ENCODE measurements around the gene IVNS1ABP.

The IVNS1ABP gene

GRCh38 chr1:185337246-185337645, 20.2 kb upstream of the IVNS1ABP start:
- H3K4me3 ChIP-seq (ENCODE audit: severe bottlenecking): no peak overlapping the region
- H3K27ac ChIP-seq (ENCODE audit: poor library complexity, severe bottlenecking): no peak overlapping the region
- H3K27me3 ChIP-seq (ENCODE audit: insufficient read depth, poor library complexity, severe bottlenecking): no peaks in the 10 kb centered on the region

GRCh38 chr1:185334182-185334581, 17.1 kb upstream of the IVNS1ABP start:
- H3K4me3 ChIP-seq (ENCODE audit: severe bottlenecking): no peak overlapping the region
- no peaks in the 10 kb centered on the region for H3K9me3 ChIP-seq (ENCODE audit: severe bottlenecking)
- ATAC-seq (ENCODE audit: low read depth) (no peak), DNase-seq (ENCODE audit: low spot score) (no peak)
- no peak for TF ChIP-seq CTCF (IDR thresholded peaks at IDR 0.05; ENCODE audit: poor library complexity, severe bottlenecking)
- H3K27me3 ChIP-seq (ENCODE audit: insufficient read depth, poor library complexity, severe bottlenecking): no peaks in the 10 kb centered on the region
- H3K36me3 ChIP-seq (ENCODE audit: low read depth): no peaks in the 10 kb centered on the region
- H3K4me1 ChIP-seq (ENCODE audit: insufficient read depth, poor library complexity, severe bottlenecking): no peaks in the 10 kb centered on the region
- H3K27ac ChIP-seq (ENCODE audit: poor library complexity, severe bottlenecking): no peak overlapping the region

More at GRCh38 chr1:185337246-185337645, 20.2 kb upstream of the IVNS1ABP start:
- ATAC-seq (ENCODE audit: low read depth) (no peak), DNase-seq (ENCODE audit: low spot score) (no peak)
- Histone ChIP-seq H3K4me1 (ENCODE audit: insufficient read depth, poor library complexity, severe bottlenecking) (no peaks in the 10 kb centered on the region), H3K36me3 (ENCODE audit: low read depth) (no peaks in the 10 kb centered on the region), H3K9me3 (ENCODE audit: severe bottlenecking) (no peaks in the 10 kb centered on the region)
- TF ChIP-seq CTCF (IDR thresholded peaks at IDR 0.05; ENCODE audit: poor library complexity, severe bottlenecking): no peak

GRCh38 chr1:185328255-185328654, 11.2 kb upstream of the IVNS1ABP start:
- Histone ChIP-seq H3K9me3 (ENCODE audit: severe bottlenecking) (no peaks in the 10 kb centered on the region), H3K27me3 (ENCODE audit: insufficient read depth, poor library complexity, severe bottlenecking) (no peaks in the 10 kb centered on the region), H3K4me1 (ENCODE audit: insufficient read depth, poor library complexity, severe bottlenecking) (no peaks in the 10 kb centered on the region), H3K36me3 (ENCODE audit: low read depth) (no peaks in the 10 kb centered on the region), H3K4me3 (ENCODE audit: severe bottlenecking) (no peak overlapping the region), H3K27ac (ENCODE audit: poor library complexity, severe bottlenecking) (no peak overlapping the region)
- no peak for TF ChIP-seq CTCF (IDR thresholded peaks at IDR 0.05; ENCODE audit: poor library complexity, severe bottlenecking)
- ATAC-seq (ENCODE audit: low read depth) (no peak), DNase-seq (ENCODE audit: low spot score) (no peak)

- no peak overlapping the region for H3K27ac ChIP-seq (ENCODE audit: poor library complexity, severe bottlenecking)
- DNase-seq (ENCODE audit: low spot score) (no peak), ATAC-seq (ENCODE audit: low read depth) (no peak)
- H3K9me3 ChIP-seq (ENCODE audit: severe bottlenecking): no peaks in the 10 kb centered on the region
- H3K36me3 ChIP-seq (ENCODE audit: low read depth): no peaks in the 10 kb centered on the region
- H3K4me3 ChIP-seq (ENCODE audit: severe bottlenecking): no peak overlapping the region
- H3K27me3 ChIP-seq (ENCODE audit: insufficient read depth, poor library complexity, severe bottlenecking): no peaks in the 10 kb centered on the region
- H3K4me1 ChIP-seq (ENCODE audit: insufficient read depth, poor library complexity, severe bottlenecking): no peaks in the 10 kb centered on the region
- no peak for TF ChIP-seq CTCF (IDR thresholded peaks at IDR 0.05; ENCODE audit: poor library complexity, severe bottlenecking)
These were observed 8.4 kb upstream of the IVNS1ABP start for GRCh38 chr1:185325413-185325812.

DNA sequence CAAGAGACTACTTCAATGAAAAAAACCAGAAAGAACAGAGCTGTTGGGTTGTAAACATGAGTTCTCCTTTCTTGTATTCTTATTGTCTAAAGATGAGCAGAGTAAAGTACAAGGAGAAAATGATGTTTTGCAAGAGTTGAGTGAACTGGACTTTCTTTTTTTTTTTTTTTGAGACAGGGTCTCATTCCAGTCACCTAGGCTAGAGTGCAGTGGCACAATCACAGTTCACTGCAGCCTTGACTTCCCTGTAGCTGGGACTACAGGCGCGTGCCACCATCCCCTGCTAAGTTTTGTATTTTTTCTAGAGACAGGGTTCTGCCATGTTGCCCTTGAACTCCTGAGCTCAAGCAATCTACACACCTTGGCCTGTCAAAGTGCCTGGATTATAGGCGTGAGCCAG, 7.1 kb upstream of the IVNS1ABP start:
- no peak for ATAC-seq (ENCODE audit: low read depth)
- no peak for TF ChIP-seq CTCF (IDR thresholded peaks at IDR 0.05; ENCODE audit: poor library complexity, severe bottlenecking)
- Histone ChIP-seq H3K27ac (ENCODE audit: poor library complexity, severe bottlenecking) (no peak overlapping the region), H3K9me3 (ENCODE audit: severe bottlenecking) (no peaks in the 10 kb centered on the region), H3K27me3 (ENCODE audit: insufficient read depth, poor library complexity, severe bottlenecking) (no peaks in the 10 kb centered on the region), H3K4me3 (ENCODE audit: severe bottlenecking) (no peak overlapping the region), H3K4me1 (ENCODE audit: insufficient read depth, poor library complexity, severe bottlenecking) (no peaks in the 10 kb centered on the region), H3K36me3 (ENCODE audit: low read depth) (no peaks in the 10 kb centered on the region)
- no peak for DNase-seq (ENCODE audit: low spot score)
